HEK293 (cell line): ENCODE data around the gene AGAP1.

Source experiments
- CTCF ChIA-PET: fragments of 350-600 bp; formaldehyde crosslinking; extraction: SDS; loops from one replicate; lab custom pipeline; 2021; ENCODE audit warnings: antibody characterized with exemption; lab: Yijun Ruan, JAX
- POLR2A ChIA-PET: fragments of 300-600 bp; formaldehyde crosslinking; extraction: SDS; loops from one replicate; lab custom pipeline; 2020; ENCODE audit warnings: antibody characterized with exemption, inconsistent platforms; lab: Yijun Ruan, JAX
- H3K27ac ChIP-seq: fragments of 200-500 bp; sonication (Bioruptor generic); 2 replicates; pipeline ENCODE4 v1.5.1; 2014; ENCODE audit warnings: low read depth, low read length, control low read depth, inconsistent platforms; ENCODE audit errors: extremely low read depth
- H3K36me3 ChIP-seq, 2 experiments: fragments of 200-500 bp in 1 of 2; sonication (Bioruptor generic) in 1 of 2; 1 replicate in 1 of 2; 2 replicates in 1 of 2; pipeline ENCODE4 v1.5.1; 2014 to 2017; ENCODE audit warnings: inconsistent platforms in 2 of 2, low read length in 2 of 2; ENCODE audit not compliant: control insufficient read depth in 2 of 2, insufficient read depth in 1 of 2
- H3K4me1 ChIP-seq: fragments of 200-500 bp; sonication (Bioruptor generic); 2 replicates; pipeline ENCODE4 v1.5.1; 2014; ENCODE audit warnings: mild to moderate bottlenecking, low read length, inconsistent platforms; ENCODE audit not compliant: control insufficient read depth, insufficient read depth
- H3K4me3 ChIP-seq: 2 replicates; pipeline ENCODE4 v1.5.1; 2011; ENCODE audit warnings: low read depth, mild to moderate bottlenecking, control low read depth, low read length, moderate library complexity
- H3K9me3 ChIP-seq: fragments of 200-500 bp; sonication (Bioruptor generic); 2 replicates; pipeline ENCODE4 v1.5.1; 2014; ENCODE audit warnings: low read depth, low read length, inconsistent platforms; ENCODE audit not compliant: control insufficient read depth, insufficient read depth
- BCL11B ChIP-seq: fragments of 450-650 bp; formaldehyde crosslinking; IDR thresholded peaks from 2 replicates; pipeline ENCODE4 v1.5.1; 2016; ENCODE audit warnings: low read depth, missing biosample characterization, missing genetic modification characterization
- KLF9 ChIP-seq: fragments of 450-650 bp; formaldehyde crosslinking; IDR thresholded peaks from 2 replicates; pipeline ENCODE4 v1.5.1; 2016; ENCODE audit warnings: missing biosample characterization, missing genetic modification characterization, low read depth
- PRDM4 ChIP-seq: fragments of 450-650 bp; formaldehyde crosslinking; IDR thresholded peaks from 2 replicates; pipeline ENCODE4 v1.5.1; 2017; ENCODE audit warnings: missing biosample characterization, missing genetic modification characterization
- ZBTB11 ChIP-seq: fragments of 450-650 bp; formaldehyde crosslinking; conservative IDR thresholded peaks from 2 replicates; pipeline ENCODE4 v1.5.1; 2016; ENCODE audit warnings: low read depth, missing biosample characterization, missing genetic modification characterization
- ZBTB49 ChIP-seq: fragments of 450-650 bp; formaldehyde crosslinking; IDR thresholded peaks from 2 replicates; pipeline ENCODE4 v1.5.1; 2016; ENCODE audit warnings: missing biosample characterization, missing genetic modification characterization, low read depth
- ZFP37 ChIP-seq: fragments of 450-650 bp; formaldehyde crosslinking; IDR thresholded peaks from 2 replicates; pipeline ENCODE4 v1.5.1; 2016; ENCODE audit warnings: missing biosample characterization, missing genetic modification characterization
- ZNF202 ChIP-seq: fragments of 450-650 bp; formaldehyde crosslinking; IDR thresholded peaks from 2 replicates; pipeline ENCODE4 v1.5.1; 2016; ENCODE audit warnings: missing biosample characterization, missing genetic modification characterization, borderline replicate concordance
- ZNF274 ChIP-seq, 2 experiments: fragments of 200-500 bp in 1 of 2; fragments of 450-650 bp in 1 of 2; sonication (Bioruptor generic) in 1 of 2; formaldehyde crosslinking in 1 of 2; IDR thresholded peaks; 2 replicates each; pipeline versions ENCODE4 v1.5.1 to v1.6.1; 2014 to 2016; ENCODE audit warnings: borderline replicate concordance in 1 of 2, inconsistent platforms in 1 of 2, low read length in 1 of 2, missing biosample characterization in 1 of 2, missing genetic modification characterization in 1 of 2
- ZNF514 ChIP-seq: fragments of 450-650 bp; formaldehyde crosslinking; IDR thresholded peaks from 2 replicates; pipeline ENCODE4 v1.5.1; 2016; ENCODE audit warnings: missing biosample characterization, missing genetic modification characterization
- ZNF544 ChIP-seq: fragments of 450-650 bp; formaldehyde crosslinking; IDR thresholded peaks from 2 replicates; pipeline ENCODE4 v1.5.0; 2017; ENCODE audit warnings: missing biosample characterization, missing genetic modification characterization
- ZNF555 ChIP-seq: fragments of 450-650 bp; formaldehyde crosslinking; conservative IDR thresholded peaks from 2 replicates; pipeline ENCODE4 v1.5.1; 2017; ENCODE audit warnings: missing biosample characterization, mild to moderate bottlenecking, missing genetic modification characterization, inconsistent platforms
- ZNF558 ChIP-seq: fragments of 450-650 bp; formaldehyde crosslinking; IDR thresholded peaks from 2 replicates; pipeline ENCODE4 v1.5.1; 2016; ENCODE audit warnings: missing biosample characterization, missing genetic modification characterization
- ZNF600 ChIP-seq: fragments of 450-650 bp; formaldehyde crosslinking; IDR thresholded peaks from 2 replicates; pipeline ENCODE4 v1.5.1; 2016; ENCODE audit warnings: missing biosample characterization, missing genetic modification characterization
- ZNF623 ChIP-seq: fragments of 450-650 bp; formaldehyde crosslinking; IDR thresholded peaks from 2 replicates; pipeline ENCODE4 v1.5.1; 2016; ENCODE audit warnings: missing biosample characterization, missing genetic modification characterization
- ZNF704 ChIP-seq: fragments of 450-650 bp; formaldehyde crosslinking; IDR thresholded peaks from 2 replicates; pipeline ENCODE4 v1.5.1; 2016; ENCODE audit warnings: missing biosample characterization, missing genetic modification characterization
- ZSCAN23 ChIP-seq: fragments of 450-650 bp; formaldehyde crosslinking; IDR thresholded peaks from 2 replicates; pipeline ENCODE4 v1.5.1; 2016; ENCODE audit warnings: missing biosample characterization, missing genetic modification characterization
- ZXDB ChIP-seq: fragments of 450-650 bp; formaldehyde crosslinking; IDR thresholded peaks from 2 replicates; pipeline ENCODE4 v1.5.1; 2016; ENCODE audit warnings: missing biosample characterization, missing genetic modification characterization

The AGAP1 gene

GRCh38 chr2:236054621-236055305 is 560.9 kb downstream of the AGAP1 start:
- Histone ChIP-seq H3K36me3 (peaks cover 0 to 8% of the 10 kb centered on the region in 2 experiments; a peak in 1 of 3 replicates), H3K4me3 (no peak overlapping the region), H3K27ac (no peak overlapping the region), H3K9me3 (peaks cover 6% of the 10 kb centered on the region; the same call in 1 of the 2 replicates), H3K4me1 (no peaks in the 10 kb centered on the region)
- ChIA-PET POLR2A (no interaction called here), CTCF (interaction anchor here (0.6 kb wide), 1 partner anchor 51 kb away, joined by 3 read pairs; no protein-coding TSS in a partner anchor)
- TF ChIP-seq ZFP37 (tag by site-specific recombination) (no peak), ZNF704 (no peak), KLF9 (tag by site-specific recombination) (no peak), ZNF514 (no peak), ZNF600 (no peak), ZNF558 (no peak), ZNF555 (tag by site-specific recombination) (no peak), ZBTB11 (tag by site-specific recombination) (no peak), ZBTB49 (tag by site-specific recombination) (no peak), ZSCAN23 (tag by site-specific recombination) (no peak), ZNF623 (no peak), PRDM4 (tag by site-specific recombination) (no peak), BCL11B (tag by site-specific recombination) (no peak), ZNF544 (no peak), ZNF274 (IDR thresholded peaks at IDR 0.05; ENCODE audit: low read length) (no peak), ZNF274 (tag by site-specific recombination; IDR thresholded peaks at IDR 0.05; ENCODE audit: borderline replicate concordance) (no peak), ZNF202 (tag by site-specific recombination) (no peak), ZXDB (tag by site-specific recombination) (no peak)
